Measurements from ENCODE around the gene CDK2AP2.
A peak's percentile ranks its signal among the peaks of the same experiment; 100 is the strongest.
"Not testable (repeated sequence)": the region's sequence is repeated elsewhere in the genome, so short reads cannot be mapped to it uniquely, and the experiment has no call there.

CDK2AP2 gene

GRCh38 chr11:67466367-67466766 is 41.6 kb downstream of the CDK2AP2 start:
- no peak for DNase-seq

DNA sequence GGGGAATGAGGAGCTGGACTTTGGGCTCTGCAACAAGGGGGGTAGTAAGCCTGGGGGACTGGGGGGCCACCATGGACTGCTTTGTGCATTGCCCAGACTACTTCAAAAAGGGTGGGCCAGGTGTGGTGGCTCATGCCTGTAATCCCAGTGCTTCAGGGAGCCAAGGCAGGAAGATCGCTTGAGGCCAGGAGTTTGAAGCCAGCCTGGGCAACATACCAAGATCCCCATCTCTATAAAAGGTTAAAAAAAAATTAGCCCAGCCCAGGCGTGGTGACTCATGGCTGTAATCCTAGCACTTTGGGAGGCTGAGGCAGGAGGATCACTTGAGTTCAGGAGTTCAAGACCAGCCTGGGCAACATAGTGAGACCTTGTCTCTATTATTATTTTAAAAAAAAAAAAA is 42.4 kb downstream of the CDK2AP2 start:
- not testable (repeated sequence) for DNase-seq

DNA sequence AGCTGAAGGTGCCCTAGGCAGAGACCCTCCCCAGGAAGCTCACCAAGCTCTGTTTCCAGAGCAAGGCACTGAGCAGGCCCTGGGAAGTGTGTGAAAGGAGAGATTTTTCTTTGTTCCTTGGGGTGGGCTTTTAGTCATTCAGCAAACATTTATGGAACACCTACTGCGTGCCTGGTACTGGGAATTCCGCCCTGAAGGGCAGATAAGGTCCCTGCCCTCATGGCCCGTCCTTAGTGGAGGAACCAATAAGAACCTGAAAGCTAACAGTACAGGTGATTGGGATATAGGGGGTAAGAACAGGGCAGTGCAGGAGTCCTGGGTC is 42.8 kb downstream of the CDK2AP2 start:
- no peak for DNase-seq

DNA sequence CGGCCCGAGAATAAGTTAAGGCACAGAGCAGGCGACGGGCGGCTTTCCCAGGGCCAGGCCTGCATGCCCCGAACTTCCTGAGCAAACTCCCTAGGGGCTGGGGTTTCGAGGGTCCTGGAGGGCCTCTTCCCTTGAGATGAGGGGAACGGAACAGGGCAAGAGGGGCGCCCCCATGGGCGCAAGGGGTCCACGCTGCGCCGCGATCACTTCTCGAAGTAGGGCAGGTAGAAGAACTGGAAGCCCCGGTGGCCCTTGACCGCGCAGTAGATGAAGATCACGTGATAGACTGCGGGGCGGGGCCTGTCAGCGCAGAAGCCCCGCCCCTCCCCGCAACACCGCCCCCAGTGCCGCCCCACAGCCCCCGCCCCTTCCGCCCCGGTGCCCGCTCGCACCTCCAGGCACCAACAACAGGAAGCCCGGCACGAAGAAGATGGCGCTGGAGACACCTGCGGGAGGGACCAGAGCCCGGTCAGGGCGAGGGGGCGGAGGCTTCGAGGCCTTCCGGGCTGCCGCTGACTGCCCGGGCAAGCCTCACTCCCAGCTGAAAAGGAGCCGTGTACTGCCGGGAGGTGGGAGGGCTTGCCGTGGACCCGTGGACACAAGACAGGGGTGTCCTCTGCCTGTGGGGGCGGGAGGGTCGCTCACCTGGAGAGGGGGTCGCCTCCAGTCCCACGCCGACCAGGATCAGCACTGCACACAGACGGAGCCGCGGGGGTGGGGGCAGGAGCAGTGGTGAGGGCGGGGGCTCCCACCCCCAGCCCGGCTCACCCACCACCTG is 43.4 kb downstream of the CDK2AP2 start:
- DNase-seq, result peak; percentile 84 to 96 (median 90)

DNA sequence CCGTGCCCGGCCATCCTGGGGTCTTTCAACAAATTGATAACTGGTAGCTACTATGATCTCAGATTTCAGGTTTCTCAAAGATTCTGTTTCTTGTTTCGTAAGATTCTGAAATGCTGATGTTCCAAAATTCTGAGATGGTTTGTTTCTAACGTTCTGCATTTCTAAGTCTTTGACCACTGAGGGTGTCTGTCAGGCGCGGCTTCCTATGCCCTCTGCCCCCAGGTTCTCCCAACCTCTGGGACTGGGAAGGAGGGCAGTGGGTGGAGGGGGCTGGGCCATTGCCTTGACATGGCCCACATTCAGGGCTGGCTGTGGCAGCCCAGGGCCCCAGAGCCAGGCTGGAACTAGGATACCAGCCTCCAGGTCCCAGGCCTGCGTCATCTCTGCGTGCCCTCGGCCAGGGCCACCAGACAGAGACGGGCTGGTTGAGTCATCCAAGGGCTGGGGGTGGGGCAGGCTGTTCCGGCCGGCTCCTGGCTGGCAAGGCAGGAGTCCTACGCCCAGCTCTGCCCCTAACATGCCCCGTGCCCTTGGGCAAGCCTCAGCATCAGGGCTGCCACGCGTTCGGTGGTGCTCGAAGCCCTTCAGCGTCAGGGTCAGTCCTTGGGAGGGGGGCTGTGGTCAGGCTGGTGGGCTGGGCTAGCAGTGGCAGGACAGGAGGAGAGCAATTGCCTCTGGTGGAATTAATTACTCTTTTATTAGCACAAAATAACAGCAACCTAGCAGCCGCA is 44.1 kb downstream of the CDK2AP2 start:
- DNase-seq, result no peak

DNA sequence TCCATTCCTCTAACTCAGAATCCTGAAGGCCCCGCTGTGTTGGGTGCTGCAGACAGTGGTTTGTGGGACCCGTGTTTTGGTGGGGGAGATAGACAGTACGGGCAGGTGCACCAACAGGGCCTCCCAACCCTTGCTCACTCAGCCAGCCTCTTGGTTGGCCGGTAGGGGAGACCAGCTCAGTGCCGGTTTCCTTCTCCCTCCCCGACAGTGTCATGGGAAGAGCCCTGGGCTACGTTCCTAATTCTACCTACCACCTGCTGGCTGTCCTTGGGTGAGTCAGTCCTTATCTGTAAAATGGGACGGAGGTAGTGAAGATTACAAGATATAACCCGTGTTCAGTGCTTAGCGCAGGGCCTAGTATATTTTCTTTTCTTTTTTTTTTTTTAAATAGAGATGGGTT is 44.8 kb downstream of the CDK2AP2 start:
- no peak for DNase-seq

DNA sequence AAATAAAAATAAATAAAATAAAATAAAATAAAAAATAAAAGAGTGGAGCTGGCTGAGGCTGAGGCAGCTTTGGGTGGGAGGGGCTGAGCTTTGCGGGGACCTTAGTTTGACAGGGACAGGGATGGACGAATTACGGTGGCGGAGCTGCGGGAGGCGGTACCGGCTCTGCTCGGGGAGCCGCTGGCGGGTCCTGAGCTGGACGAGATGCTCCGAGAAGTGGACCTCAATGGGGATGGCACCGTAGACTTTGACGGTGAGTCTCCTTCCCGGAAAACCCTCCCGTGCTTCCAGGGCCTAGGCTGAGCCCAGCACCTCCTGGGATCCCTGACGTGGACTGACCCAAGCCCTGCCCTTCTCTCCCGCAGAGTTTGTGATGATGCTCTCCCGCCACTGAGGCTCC is 49.7 kb downstream of the CDK2AP2 start:
- no peak for DNase-seq

DNA sequence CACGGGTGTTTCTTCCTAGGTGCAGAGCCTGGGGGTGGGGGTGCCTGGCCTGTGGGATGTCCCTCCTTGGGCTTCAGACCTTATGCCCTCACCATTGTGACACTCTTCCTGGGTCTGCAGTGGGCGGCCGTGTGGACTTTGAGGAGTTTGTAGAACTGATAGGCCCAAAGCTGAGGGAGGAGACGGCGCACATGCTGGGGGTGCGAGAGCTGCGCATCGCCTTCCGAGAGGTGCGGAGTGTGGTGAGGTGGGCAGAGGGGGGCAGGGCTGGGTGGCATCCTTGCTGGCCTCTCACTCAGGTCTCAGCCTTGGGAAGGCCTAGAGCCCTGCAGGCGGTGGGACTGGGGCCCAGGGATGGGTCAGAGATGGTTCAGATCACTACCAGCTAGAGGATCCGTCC is 50.5 kb downstream of the CDK2AP2 start:
- no peak for DNase-seq

All from T-helper 2 cell (primary cell).